Memory B cell (primary cell): ENCODE results near the gene HENMT1.
A peak's percentile ranks its signal among the peaks of the same experiment; 100 is the strongest.
"Not testable (repeated sequence)": the region's sequence is repeated elsewhere in the genome, so short reads cannot be mapped to it uniquely, and the experiment has no call there.

ENCODE experiments used
- ATAC-seq: fragments of 150-1000 bp; cut with Tn5 transposase; 2 replicates; pipeline ENCODE4 v1.10.0; 2021; ENCODE audit warnings: low read depth, mild to moderate bottlenecking, moderate library complexity
- DNase-seq, 2 donors: peaks; one replicate each; pipeline ENCODE4 v3.0.0; 2022; ENCODE audit warnings: low spot score in 2 of 2
- H3K27ac Mint-ChIP-seq: one replicate; pipeline ENCODE4 v1.8.0; 2022; ENCODE audit warnings: mild to moderate bottlenecking, moderate library complexity, mixed read lengths
- H3K27me3 Mint-ChIP-seq: one replicate; pipeline ENCODE4 v1.8.0; 2022; ENCODE audit warnings: mixed read lengths
- H3K36me3 Mint-ChIP-seq: one replicate; pipeline ENCODE4 v1.8.0; 2022; ENCODE audit warnings: mild to moderate bottlenecking, mixed read lengths
- H3K4me1 Mint-ChIP-seq: one replicate; pipeline ENCODE4 v1.8.0; 2022; ENCODE audit warnings: mixed read lengths
- H3K4me3 Mint-ChIP-seq: one replicate; pipeline ENCODE4 v1.8.0; 2022; ENCODE audit warnings: mild to moderate bottlenecking, moderate library complexity, mixed read lengths
- H3K9me3 Mint-ChIP-seq: one replicate; pipeline ENCODE4 v1.8.0; 2022; ENCODE audit warnings: mixed read lengths

The HENMT1 gene

DNA sequence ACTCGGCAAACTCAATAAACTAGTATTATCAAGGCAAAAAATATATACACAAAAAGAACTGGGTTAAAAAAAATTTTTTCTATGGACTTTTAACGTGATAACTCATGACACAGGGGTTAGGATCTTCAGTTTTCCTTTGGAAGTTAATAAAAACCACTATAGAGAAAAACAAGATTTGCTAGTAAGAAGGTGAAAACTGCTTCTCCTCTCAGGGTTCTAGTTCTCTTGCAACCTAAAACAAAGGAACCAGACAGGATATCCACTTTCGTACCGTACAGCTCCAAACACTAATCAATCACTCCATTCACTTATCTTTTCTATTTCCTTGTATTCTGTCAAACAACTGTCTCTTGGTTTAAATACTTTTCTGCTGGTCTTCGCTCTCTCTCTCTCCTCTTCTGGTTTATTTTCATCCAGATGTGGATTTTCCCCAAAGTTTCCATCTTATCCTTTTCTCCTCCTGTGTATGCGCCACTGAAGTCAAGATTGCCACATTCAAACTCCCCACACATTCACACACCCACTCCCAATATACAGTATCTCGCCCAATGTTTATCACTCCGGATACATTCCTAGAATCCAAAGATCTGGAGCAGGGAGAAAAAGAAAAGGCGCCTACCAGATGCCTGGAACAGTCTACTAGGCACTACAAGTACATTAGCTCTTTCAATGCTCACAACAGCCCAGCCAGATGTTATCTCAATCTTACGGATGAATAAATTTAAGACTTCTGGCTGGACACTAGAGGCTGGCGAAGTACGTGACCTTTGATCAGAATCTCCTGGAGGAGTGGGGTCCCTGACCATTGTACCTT lies 30.4 kb upstream of the HENMT1 start:
- Mint-ChIP-seq H3K4me1 (peaks cover 27% of the 10 kb centered on the region), H3K36me3 (peaks cover 3% of the 10 kb centered on the region), H3K27ac (peak overlapping the region; percentile 98), H3K4me3 (peak overlapping the region; percentile 96), H3K9me3 (no peaks in the 10 kb centered on the region), H3K27me3 (no peaks in the 10 kb centered on the region)
- ATAC-seq (no peak), DNase-seq (no peak)

GRCh38 chr1:108686614-108687313 lies 25.9 kb upstream of the HENMT1 start:
- H3K9me3 Mint-ChIP-seq, result no peaks in the 10 kb centered on the region
- H3K27ac Mint-ChIP-seq, result no peak overlapping the region
- no peaks in the 10 kb centered on the region for H3K36me3 Mint-ChIP-seq
- H3K27me3 Mint-ChIP-seq, result peaks cover 11% of the 10 kb centered on the region
- DNase-seq (no peak), ATAC-seq (no peak)
- no peak overlapping the region for H3K4me3 Mint-ChIP-seq
- peaks cover 12% of the 10 kb centered on the region for H3K4me1 Mint-ChIP-seq

- Mint-ChIP-seq H3K27me3 (peaks cover 16% of the 10 kb centered on the region), H3K4me3 (no peak overlapping the region), H3K27ac (no peak overlapping the region), H3K4me1 (peaks cover 2% of the 10 kb centered on the region), H3K9me3 (no peaks in the 10 kb centered on the region), H3K36me3 (no peaks in the 10 kb centered on the region)
- ATAC-seq, result no peak
- no peak for DNase-seq
Measured at GRCh38 chr1:108685529-108685928, 24.6 kb upstream of the HENMT1 start.

GRCh38 chr1:108681701-108682100 lies 20.8 kb upstream of the HENMT1 start:
- H3K27me3 Mint-ChIP-seq, result peaks cover 16% of the 10 kb centered on the region
- not testable (repeated sequence) for H3K27ac Mint-ChIP-seq, ATAC-seq, DNase-seq, H3K9me3 Mint-ChIP-seq, H3K4me3 Mint-ChIP-seq, H3K4me1 Mint-ChIP-seq, H3K36me3 Mint-ChIP-seq

DNA sequence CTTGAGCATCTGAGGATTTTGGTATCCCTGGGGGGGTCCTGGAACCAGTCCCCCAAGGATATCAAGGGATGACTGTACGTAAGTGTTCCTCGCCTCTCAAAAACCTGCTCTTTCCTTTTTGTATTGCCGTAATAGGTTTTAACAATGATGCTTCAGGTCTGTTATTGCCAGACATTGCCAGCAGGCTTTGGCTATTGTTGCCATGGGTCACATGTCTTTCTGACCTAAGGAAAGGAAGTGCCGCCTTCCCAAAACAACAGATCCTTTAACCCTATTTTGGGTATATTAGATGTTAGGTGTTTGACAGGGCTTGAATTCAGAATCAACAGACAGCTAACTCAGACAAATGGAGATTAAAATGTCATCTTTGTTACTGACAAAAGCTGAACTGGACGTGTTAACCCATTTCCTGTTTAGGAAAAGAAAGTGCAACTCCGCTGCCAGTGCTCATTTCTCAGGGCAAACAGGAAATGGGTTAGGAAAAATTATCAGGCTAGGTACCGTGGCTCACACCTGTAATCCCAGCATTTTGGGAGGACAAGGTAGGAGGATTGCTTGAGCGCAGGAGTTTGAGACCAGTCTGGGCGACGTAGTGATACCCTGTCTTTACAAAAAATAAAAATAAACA lies 18.8 kb upstream of the HENMT1 start:
- no peak for ATAC-seq
- H3K4me3 Mint-ChIP-seq, result no peak overlapping the region
- H3K27me3 Mint-ChIP-seq, result peaks cover 16% of the 10 kb centered on the region
- no peak for DNase-seq
- no peaks in the 10 kb centered on the region for H3K4me1 Mint-ChIP-seq
- H3K9me3 Mint-ChIP-seq, result no peaks in the 10 kb centered on the region
- no peaks in the 10 kb centered on the region for H3K36me3 Mint-ChIP-seq
- no peak overlapping the region for H3K27ac Mint-ChIP-seq

- DNase-seq (no peak), ATAC-seq (peak; percentile 60)
- H3K4me1 Mint-ChIP-seq, result no peaks in the 10 kb centered on the region
- H3K27me3 Mint-ChIP-seq, result peaks cover 15% of the 10 kb centered on the region
- H3K36me3 Mint-ChIP-seq, result no peaks in the 10 kb centered on the region
- no peak overlapping the region for H3K4me3 Mint-ChIP-seq
- no peaks in the 10 kb centered on the region for H3K9me3 Mint-ChIP-seq
- no peak overlapping the region for H3K27ac Mint-ChIP-seq
Measured at GRCh38 chr1:108678706-108679105, 17.8 kb upstream of the HENMT1 start.

DNA sequence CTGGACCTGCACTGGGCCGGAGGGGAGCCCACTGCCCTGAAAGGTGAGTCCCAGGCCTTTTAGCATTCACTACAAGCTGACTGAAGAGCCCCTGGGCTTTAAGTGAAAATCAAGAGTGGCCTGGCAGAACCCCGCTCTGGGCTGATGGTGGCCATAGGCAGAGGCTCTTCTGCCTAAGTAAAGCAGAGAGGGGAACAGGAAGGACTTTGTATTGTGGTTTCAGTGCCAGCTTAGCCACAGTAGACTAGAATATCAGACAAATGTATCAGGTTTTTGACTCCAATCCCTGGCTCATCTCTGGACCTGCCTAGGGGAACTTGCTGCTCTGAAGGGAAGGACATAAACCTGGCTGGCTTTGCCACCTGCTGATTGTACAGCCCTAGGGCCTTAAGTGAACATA lies 10.2 kb upstream of the HENMT1 start:
- peaks cover 4% of the 10 kb centered on the region for H3K27me3 Mint-ChIP-seq
- H3K4me1 Mint-ChIP-seq, result no peaks in the 10 kb centered on the region
- DNase-seq, result no peak
- ATAC-seq, result no peak
- H3K27ac Mint-ChIP-seq, result no peak overlapping the region
- H3K9me3 Mint-ChIP-seq, result no peaks in the 10 kb centered on the region
- H3K36me3 Mint-ChIP-seq, result no peaks in the 10 kb centered on the region
- H3K4me3 Mint-ChIP-seq, result no peak overlapping the region

GRCh38 chr1:108670131-108670773 lies 9.4 kb upstream of the HENMT1 start:
- Mint-ChIP-seq H3K4me1 (no peaks in the 10 kb centered on the region), H3K9me3 (no peaks in the 10 kb centered on the region), H3K27ac (no peak overlapping the region), H3K36me3 (no peaks in the 10 kb centered on the region), H3K27me3 (peaks cover 4% of the 10 kb centered on the region), H3K4me3 (no peak overlapping the region)
- no peak for ATAC-seq
- no peak for DNase-seq

DNA sequence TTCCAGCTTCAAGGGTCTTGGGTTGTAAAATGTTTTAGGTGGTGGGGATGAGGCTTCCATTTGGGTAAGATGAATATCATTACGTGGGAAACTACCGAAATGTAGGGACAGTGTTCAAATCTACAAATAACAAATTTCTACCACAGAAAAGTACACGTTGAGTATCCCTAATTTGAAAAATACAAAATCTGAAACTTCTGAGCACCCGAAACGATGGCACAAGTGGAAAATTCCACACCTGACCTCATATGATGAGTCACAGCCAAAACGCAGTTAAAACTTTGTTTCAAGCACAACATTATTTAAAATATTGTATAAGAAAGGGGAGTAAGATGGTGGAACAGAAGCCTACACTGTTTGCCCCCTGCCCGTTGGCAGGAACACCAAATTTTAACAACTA lies 8.8 kb upstream of the HENMT1 start:
- no peaks in the 10 kb centered on the region for H3K9me3 Mint-ChIP-seq
- no peaks in the 10 kb centered on the region for H3K36me3 Mint-ChIP-seq
- H3K4me1 Mint-ChIP-seq, result no peaks in the 10 kb centered on the region
- DNase-seq (no peak), ATAC-seq (no peak)
- no peak overlapping the region for H3K27ac Mint-ChIP-seq
- peaks cover 4% of the 10 kb centered on the region for H3K27me3 Mint-ChIP-seq
- no peak overlapping the region for H3K4me3 Mint-ChIP-seq

DNA sequence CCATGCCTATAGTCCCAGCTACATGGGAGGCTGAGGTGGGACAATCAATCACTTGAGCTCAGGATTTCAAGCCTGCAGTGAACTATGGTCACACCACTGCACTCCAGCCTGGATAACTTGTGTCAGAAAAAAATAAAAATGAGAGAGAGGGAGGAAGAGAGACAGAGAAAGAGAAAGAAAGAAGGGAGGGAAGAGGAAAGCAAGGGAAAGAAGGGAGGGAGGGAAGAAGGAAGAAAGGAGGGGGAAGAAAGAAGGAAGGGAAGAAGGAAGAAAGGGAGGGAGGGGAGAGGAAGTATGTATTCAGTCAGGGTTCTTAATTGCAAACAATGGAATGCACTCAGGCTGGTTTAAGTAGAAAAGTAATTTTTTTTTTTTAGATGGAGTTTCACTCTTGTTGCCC lies 7.9 kb upstream of the HENMT1 start:
- DNase-seq, result no peak
- no peak for ATAC-seq
- no peaks in the 10 kb centered on the region for H3K9me3 Mint-ChIP-seq
- H3K4me1 Mint-ChIP-seq, result no peaks in the 10 kb centered on the region
- peaks cover 4% of the 10 kb centered on the region for H3K27me3 Mint-ChIP-seq
- H3K4me3 Mint-ChIP-seq, result no peak overlapping the region
- H3K27ac Mint-ChIP-seq, result no peak overlapping the region
- no peaks in the 10 kb centered on the region for H3K36me3 Mint-ChIP-seq

DNA sequence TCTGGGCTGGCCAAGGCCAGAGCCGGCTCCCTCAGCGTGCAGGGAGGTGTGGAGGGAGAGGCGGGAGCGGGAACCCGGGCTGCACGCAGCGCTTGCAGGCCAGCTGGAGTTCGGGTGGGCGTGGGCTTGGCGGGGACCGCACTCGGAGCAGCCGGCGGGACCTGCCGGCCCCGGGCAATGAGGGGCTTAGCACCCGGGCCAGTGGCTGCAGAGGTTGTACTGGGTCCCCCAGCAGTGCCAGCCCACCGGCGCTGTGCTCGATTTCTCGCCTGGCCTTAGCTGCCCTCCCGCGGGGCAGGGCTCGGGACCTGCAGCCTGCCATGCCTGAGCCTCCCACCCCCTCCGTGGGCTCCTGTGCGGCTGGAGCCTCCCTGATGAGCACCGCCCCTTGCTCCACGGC lies 6.5 kb upstream of the HENMT1 start:
- not testable (repeated sequence) for H3K36me3 Mint-ChIP-seq, DNase-seq, H3K4me1 Mint-ChIP-seq, H3K27me3 Mint-ChIP-seq, H3K4me3 Mint-ChIP-seq, ATAC-seq, H3K9me3 Mint-ChIP-seq, H3K27ac Mint-ChIP-seq

DNA sequence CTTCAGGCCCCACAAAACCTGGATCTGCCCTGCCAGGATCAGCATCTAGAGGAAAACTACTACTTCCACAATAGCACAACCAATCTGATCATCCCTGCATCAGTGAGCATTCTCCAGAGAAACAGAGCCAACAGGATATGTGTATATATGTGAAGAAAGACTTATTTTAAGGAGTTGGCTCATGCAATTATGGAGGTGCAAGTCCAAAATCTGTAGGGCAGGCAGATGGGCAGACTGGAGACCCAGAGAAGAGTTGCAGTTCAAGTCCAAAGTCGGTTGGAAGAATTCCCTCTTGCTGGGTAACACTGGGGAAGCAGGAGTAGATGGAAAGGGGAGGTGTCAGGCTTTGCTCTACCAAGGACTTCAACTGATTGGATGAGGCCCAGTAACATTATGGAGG lies 4.9 kb upstream of the HENMT1 start:
- Mint-ChIP-seq H3K4me1 (no peaks in the 10 kb centered on the region), H3K4me3 (no peak overlapping the region), H3K36me3 (no peaks in the 10 kb centered on the region), H3K9me3 (no peaks in the 10 kb centered on the region), H3K27me3 (peaks cover 3% of the 10 kb centered on the region), H3K27ac (no peak overlapping the region)
- ATAC-seq, result no peak
- DNase-seq, result no peak

DNA sequence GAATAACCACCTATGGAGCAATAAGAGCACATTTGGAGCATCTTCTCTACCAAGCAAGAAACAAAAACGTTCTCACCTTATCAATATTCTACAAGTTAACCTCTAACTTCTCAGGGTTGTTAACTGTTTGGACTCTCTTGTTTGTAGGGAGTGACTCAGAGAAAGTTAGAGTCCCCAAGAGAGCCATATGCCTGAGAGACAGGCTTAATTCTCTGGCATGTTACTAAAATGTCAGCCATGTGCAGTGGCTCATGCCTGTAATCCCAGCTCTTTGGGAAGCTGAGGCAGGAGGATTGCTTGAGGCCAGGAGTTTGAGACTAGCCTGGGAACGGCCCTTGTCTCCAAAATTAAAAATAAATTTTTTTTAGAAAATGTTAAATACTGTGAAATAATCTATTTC lies 4.2 kb upstream of the HENMT1 start:
- DNase-seq (no peak), ATAC-seq (no peak)
- H3K36me3 Mint-ChIP-seq, result no peaks in the 10 kb centered on the region
- H3K4me3 Mint-ChIP-seq, result no peak overlapping the region
- no peaks in the 10 kb centered on the region for H3K4me1 Mint-ChIP-seq
- H3K9me3 Mint-ChIP-seq, result no peaks in the 10 kb centered on the region
- H3K27ac Mint-ChIP-seq, result no peak overlapping the region
- peaks cover 2% of the 10 kb centered on the region for H3K27me3 Mint-ChIP-seq

DNA sequence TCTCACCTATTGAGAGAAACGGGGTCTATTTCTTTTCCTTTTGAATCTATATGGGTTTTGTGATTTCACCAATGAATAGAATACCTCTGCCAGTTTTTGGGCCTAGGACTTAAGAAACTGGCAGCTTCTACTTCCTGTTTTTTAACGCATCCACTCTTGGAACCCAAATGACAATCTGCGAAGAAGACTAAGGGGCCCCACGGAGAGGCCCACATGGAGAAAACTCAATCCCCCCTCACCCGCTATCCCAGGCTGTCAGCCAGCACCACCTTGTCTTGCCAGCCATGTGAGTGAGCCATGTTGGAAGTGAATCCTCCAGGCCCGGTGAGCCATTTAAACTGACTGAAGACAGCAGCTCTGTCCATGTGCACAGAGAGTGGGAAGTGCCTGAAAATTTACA lies 3.6 kb upstream of the HENMT1 start:
- Mint-ChIP-seq H3K9me3 (no peaks in the 10 kb centered on the region), H3K27me3 (no peaks in the 10 kb centered on the region), H3K4me1 (no peaks in the 10 kb centered on the region), H3K4me3 (no peak overlapping the region), H3K36me3 (no peaks in the 10 kb centered on the region), H3K27ac (no peak overlapping the region)
- ATAC-seq (no peak), DNase-seq (no peak)
